Activated B cell treated with CpG ODN at 0.5 μM for 24 hours (primary cell): ENCODE results near the gene PNMT. TPM values are rescaled to one million over a fixed set of nuclear protein-coding genes. Genes with fewer than 3 reads are reported as not detected.
"Not testable (repeated sequence)": the region's sequence is repeated elsewhere in the genome, so short reads cannot be mapped to it uniquely, and the experiment has no call there.

Source experiments
- ATAC-seq: fragments of 200-7000 bp; cut with Tn5 transposase; one replicate; pipeline ENCODE4 v1.10.0; 2021; ENCODE audit warnings: low read depth, mild to moderate bottlenecking, moderate library complexity
- CTCF ChIA-PET: fragments of 350-600 bp; sonication (Branson Sonifier 250); formaldehyde crosslinking; loops from one replicate; lab custom pipeline; 2021; ENCODE audit warnings: antibody characterized with exemption; lab: Charles Lee
- POLR2A ChIA-PET: fragments of 350-600 bp; sonication (Branson Sonifier 250); formaldehyde crosslinking; loops from one replicate; lab custom pipeline; 2021; ENCODE audit warnings: antibody characterized with exemption; lab: Charles Lee
- DNase-seq: peaks from one replicate; pipeline ENCODE4 v3.0.0; 2022
- H3K27ac Mint-ChIP-seq: one replicate; pipeline ENCODE4 v1.8.0; 2020; ENCODE audit warnings: mixed read lengths
- H3K27me3 Mint-ChIP-seq: one replicate; pipeline ENCODE4 v1.8.0; 2021; ENCODE audit warnings: mixed read lengths
- H3K36me3 Mint-ChIP-seq: one replicate; pipeline ENCODE4 v1.8.0; 2021; ENCODE audit warnings: low read depth, mixed read lengths
- H3K4me1 Mint-ChIP-seq: one replicate; pipeline ENCODE4 v1.8.0; 2021; ENCODE audit warnings: mixed read lengths
- H3K4me3 Mint-ChIP-seq: one replicate; pipeline ENCODE4 v1.8.0; 2020; ENCODE audit warnings: mild to moderate bottlenecking, mixed read lengths
- H3K9me3 Mint-ChIP-seq: one replicate; pipeline ENCODE4 v1.8.0; 2020; ENCODE audit warnings: mixed read lengths
- CTCF ChIP-seq: fragments of 200-600 bp; IDR thresholded peaks from one replicate; pipeline ENCODE4 v1.8.0; 2022; ENCODE audit warnings: antibody characterized with exemption, mild to moderate bottlenecking
- intact Hi-C: fragments of 100-400 bp; cut with micrococcal nuclease; formaldehyde crosslinking; loops from one replicate; pipeline ENCODE4 v1.15.1; 2024
- total RNA-seq: library from RNA; stranded (reverse); gene quantifications from 2 replicates; pipeline ENCODE4 v1.2.3, GENCODE V29; 2022

Gene PNMT
- total RNA-seq, 1 donor from 2014 or later: not detected

- H3K27me3 Mint-ChIP-seq: peaks cover 14% of the 10 kb centered on the region
- no peaks in the 10 kb centered on the region for H3K9me3 Mint-ChIP-seq
- no peak overlapping the region for H3K4me3 Mint-ChIP-seq
- peaks cover 4% of the 10 kb centered on the region for H3K4me1 Mint-ChIP-seq
- peaks cover 2% of the 10 kb centered on the region for H3K36me3 Mint-ChIP-seq
- TF ChIP-seq CTCF: no peak
- CTCF ChIA-PET: no interaction called here
- no peak for ATAC-seq
- POLR2A ChIA-PET: no interaction called here
- no peak overlapping the region for H3K27ac Mint-ChIP-seq
- no peak for DNase-seq
- intact Hi-C loops: no loop called here
Measured at GRCh38 chr17:39695089-39695474, 26.8 kb downstream of the PNMT start.

- Mint-ChIP-seq H3K4me3 (no peak overlapping the region), H3K4me1 (peaks cover 9% of the 10 kb centered on the region), H3K27ac (no peak overlapping the region), H3K27me3 (peaks cover 26% of the 10 kb centered on the region), H3K36me3 (peaks cover 2% of the 10 kb centered on the region), H3K9me3 (no peaks in the 10 kb centered on the region)
- ATAC-seq: no peak
- ChIA-PET POLR2A (no interaction called here), CTCF (no interaction called here)
- intact Hi-C loops: no loop called here
- DNase-seq: no peak
- TF ChIP-seq CTCF: no peak
Measured at GRCh38 chr17:39696731-39697130, 28.5 kb downstream of the PNMT start.

- POLR2A ChIA-PET: interaction anchor here (0.6 kb wide), 1 partner anchor 32 kb away, joined by 4 read pairs; no protein-coding TSS in a partner anchor
- H3K27me3 Mint-ChIP-seq: peaks cover 30% of the 10 kb centered on the region
- CTCF ChIA-PET: no interaction called here
Measured at GRCh38 chr17:39697961-39698360, 29.7 kb downstream of the PNMT start.

GRCh38 chr17:39699157-39699817, 31.0 kb downstream of the PNMT start:
- DNase-seq, ATAC-seq, H3K9me3 Mint-ChIP-seq, H3K36me3 Mint-ChIP-seq, H3K27ac Mint-ChIP-seq, intact Hi-C loops, CTCF ChIA-PET: not testable (repeated sequence)
- H3K27me3 Mint-ChIP-seq: peaks cover 30% of the 10 kb centered on the region
- peak overlapping the region; percentile 6 for H3K4me3 Mint-ChIP-seq
- peaks cover 14% of the 10 kb centered on the region for H3K4me1 Mint-ChIP-seq
- POLR2A ChIA-PET: interaction anchor here (0.6 kb wide), 1 partner anchor 32 kb away, joined by 12 read pairs; no protein-coding TSS in a partner anchor

More at GRCh38 chr17:39697961-39698360, 29.7 kb downstream of the PNMT start:
- TF ChIP-seq CTCF: no peak
- no peak for ATAC-seq
- Mint-ChIP-seq H3K36me3 (peaks cover 2% of the 10 kb centered on the region), H3K4me3 (no peak overlapping the region), H3K9me3 (no peaks in the 10 kb centered on the region), H3K27ac (no peak overlapping the region), H3K4me1 (peaks cover 9% of the 10 kb centered on the region)
- no peak for DNase-seq
- intact Hi-C loops: no loop called here

GRCh38 chr17:39699818-39700147, 31.5 kb downstream of the PNMT start, which contains the start of gene ERBB2:
Gene ERBB2, plus strand, starts transcription at chr17:39700064. Its CDS starts 175 bp downstream, at chr17:39700239.
- H3K36me3 Mint-ChIP-seq: peaks cover 2% of the 10 kb centered on the region
- H3K4me1 Mint-ChIP-seq: peaks cover 14% of the 10 kb centered on the region
- ChIA-PET POLR2A (no interaction called here), CTCF (no interaction called here)
- ATAC-seq (no peak), DNase-seq (no peak)
- no peaks in the 10 kb centered on the region for H3K9me3 Mint-ChIP-seq
- intact Hi-C loops: no loop called here
- TF ChIP-seq CTCF: no peak
- no peak within 1 kb of the TSS for H3K27ac Mint-ChIP-seq
- H3K27me3 Mint-ChIP-seq: peaks cover 30% of the 10 kb centered on the region
- peak within 1 kb of the TSS; percentile 6 for H3K4me3 Mint-ChIP-seq
